T-cell (primary cell): ENCODE results near the gene CTAGE4. TPM values are rescaled to one million over a fixed set of nuclear protein-coding genes. Genes with fewer than 3 reads are reported as not detected.
"Not testable (repeated sequence)": the region's sequence is repeated elsewhere in the genome, so short reads cannot be mapped to it uniquely, and the experiment has no call there.

Experiments
- ATAC-seq, 4 experiments: fragments of 200-7000 bp in 3 of 4; fragments of 150-1000 bp in 1 of 4; cut with Tn5 transposase; replicated peaks in 1 of 4; 1 replicate in 3 of 4; 2 replicates in 1 of 4; pipeline ENCODE4 v1.10.0; 2021; ENCODE audit warnings: moderate library complexity in 3 of 4, mild to moderate bottlenecking in 2 of 4, moderate number of reproducible peaks in 1 of 4
- CTCF ChIA-PET, 2 donors: fragments of 300-600 bp; sonication (Branson Sonifier 250); formaldehyde crosslinking; loops; one replicate each; lab custom pipeline; 2022; ENCODE audit warnings: antibody characterized with exemption in 2 of 2; lab: Charles Lee
- POLR2A ChIA-PET, 2 donors: fragments of 300-600 bp; sonication (Branson Sonifier 250); formaldehyde crosslinking; loops; one replicate each; lab custom pipeline; 2022; ENCODE audit warnings: antibody characterized with exemption in 2 of 2; lab: Charles Lee
- DNase-seq, 35 experiments: peaks; one replicate each; pipeline versions ENCODE4 v3.0.0 to v3.0.0-alpha.2; 2013 to 2023
- H3K27ac ChIP-seq: one replicate; pipeline ENCODE4 v1.5.1; 2013; ENCODE audit warnings: low read length
- H3K27me3 ChIP-seq, 2 experiments: replicated peaks in 1 of 2; 1 replicate in 1 of 2; 2 replicates in 1 of 2; pipeline versions ENCODE4 v1.6.1 to v1.7.0; 2013; ENCODE audit warnings: low read length in 1 of 2, mixed read lengths in 1 of 2; ENCODE audit not compliant: control insufficient read depth in 2 of 2, insufficient read depth in 2 of 2; ENCODE audit errors: extremely low read depth in 1 of 2
- H3K36me3 ChIP-seq, 2 donors: 1 replicate in 1 of 2; 2 replicates in 1 of 2; pipeline versions ENCODE4 v1.6.1 to v1.7.0; 2013; ENCODE audit warnings: low read length in 1 of 2; ENCODE audit not compliant: control insufficient read depth in 2 of 2, insufficient read depth in 1 of 2; ENCODE audit errors: extremely low read depth in 1 of 2
- H3K4me1 ChIP-seq, 2 experiments: 1 replicate in 1 of 2; 2 replicates in 1 of 2; pipeline versions ENCODE4 v1.6.1 to v1.7.0; 2013; ENCODE audit warnings: low read length in 2 of 2, mixed read lengths in 1 of 2; ENCODE audit not compliant: insufficient read depth in 2 of 2, control insufficient read depth in 1 of 2; ENCODE audit errors: extremely low read depth in 1 of 2
- H3K4me3 ChIP-seq, 2 donors: 1 replicate in 1 of 2; 2 replicates in 1 of 2; pipeline versions ENCODE4 v1.5.1 to v1.7.0; 2013; ENCODE audit warnings: mild to moderate bottlenecking in 2 of 2, low read length in 1 of 2, moderate library complexity in 1 of 2; ENCODE audit not compliant: control insufficient read depth in 1 of 2; ENCODE audit errors: extremely low read depth in 1 of 2
- H3K9me3 ChIP-seq: 2 replicates; pipeline ENCODE4 v1.7.0; 2013
- H3K27ac Mint-ChIP-seq, 2 donors: one replicate each; pipeline ENCODE4 v1.8.0; 2020 to 2021; ENCODE audit warnings: mild to moderate bottlenecking in 2 of 2, mixed read lengths in 2 of 2
- H3K27me3 Mint-ChIP-seq, 2 donors: one replicate each; pipeline ENCODE4 v1.8.0; 2021 to 2022; ENCODE audit warnings: mixed read lengths in 2 of 2
- H3K36me3 Mint-ChIP-seq: one replicate; pipeline ENCODE4 v1.8.0; 2021; ENCODE audit warnings: mixed read lengths
- H3K4me1 Mint-ChIP-seq, 3 donors: one replicate each; pipeline ENCODE4 v1.8.0; 2020 to 2022; ENCODE audit warnings: mixed read lengths in 3 of 3, mild to moderate bottlenecking in 1 of 3
- H3K4me3 Mint-ChIP-seq, 3 donors: one replicate each; pipeline ENCODE4 v1.8.0; 2020 to 2022; ENCODE audit warnings: mild to moderate bottlenecking in 3 of 3, mixed read lengths in 3 of 3, moderate library complexity in 3 of 3
- H3K9me3 Mint-ChIP-seq, 3 donors: one replicate each; pipeline ENCODE4 v1.8.0; 2020 to 2022; ENCODE audit warnings: mixed read lengths in 3 of 3
- WGBS: methylation state at CpG from one replicate; pipeline ENCODE4 v1.1.5; 2013; ENCODE audit warnings: missing lambda C conversion rate; ENCODE audit not compliant: insufficient coverage; 5-methylcytosine and 5-hydroxymethylcytosine counted together
- total RNA-seq, 35 experiments: library from RNA in 6 of 35; stranded (reverse) in 6 of 35; fragments of 120-200 nt in 1 of 35; gene quantifications; one replicate each; pipeline versions ENCODE4 v1.2.1 to v1.2.4 and lab custom pipeline; 2013 to 2026

The CTAGE4 gene
- total RNA-seq, 5 donors from 2014 or later (not counting 1 experiment from before 2014, with no cell fraction given): 0.41 to 2.2 (median 1.0) TPM

DNA sequence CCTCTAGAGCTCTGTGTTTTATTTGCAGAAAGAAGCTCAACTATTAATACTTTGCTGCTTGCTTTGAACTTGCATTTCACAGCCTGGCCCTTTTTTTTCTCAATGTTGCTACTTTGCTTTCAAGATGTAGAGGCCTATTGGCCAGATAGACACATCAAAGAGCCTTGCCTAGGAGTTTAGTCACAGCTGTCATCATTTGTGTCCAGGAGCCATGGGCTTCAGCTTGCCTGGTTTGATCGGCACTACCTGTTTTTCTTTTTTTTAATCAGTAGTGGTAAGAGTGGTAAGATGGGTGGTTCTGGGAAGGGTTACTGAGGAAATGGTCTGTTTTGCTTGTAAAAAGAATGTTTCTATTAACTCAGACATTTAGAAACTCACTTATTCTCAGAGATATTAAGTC lies 18.7 kb downstream of the CTAGE4 start:
- H3K4me3 ChIP-seq, H3K27me3 ChIP-seq, POLR2A ChIA-PET, H3K27ac ChIP-seq, H3K27ac Mint-ChIP-seq, H3K4me3 Mint-ChIP-seq, H3K36me3 ChIP-seq, H3K9me3 ChIP-seq, H3K4me1 Mint-ChIP-seq, CTCF ChIA-PET, H3K9me3 Mint-ChIP-seq, H3K4me1 ChIP-seq, H3K27me3 Mint-ChIP-seq, H3K36me3 Mint-ChIP-seq, DNase-seq: not testable (repeated sequence)
- peak; percentile 61 to 77 (median 69) for ATAC-seq
- no CpG with 5 or more reads among the region's 1 CpG for WGBS

DNA sequence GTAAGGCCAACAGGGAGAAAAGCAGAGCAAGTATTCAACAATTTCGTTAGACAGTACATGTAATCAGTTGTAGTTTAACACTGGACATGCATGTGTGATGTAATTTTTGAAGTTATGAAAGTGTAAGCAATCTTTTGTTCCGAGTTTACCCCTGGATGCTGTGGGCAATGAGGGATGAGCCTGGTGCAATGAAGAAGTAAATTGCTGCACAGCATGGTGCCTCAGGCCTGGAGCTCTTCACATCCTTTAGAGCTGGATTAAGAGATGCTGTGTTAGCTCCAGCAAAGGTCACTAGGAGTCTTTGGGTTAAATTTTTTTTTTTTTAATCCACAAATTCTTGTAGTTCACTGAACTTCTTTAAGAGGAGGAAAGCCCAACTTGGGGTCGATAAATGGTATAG lies 19.8 kb downstream of the CTAGE4 start:
- H3K36me3 Mint-ChIP-seq, H3K36me3 ChIP-seq, H3K4me3 Mint-ChIP-seq, H3K27me3 Mint-ChIP-seq, H3K9me3 Mint-ChIP-seq, H3K27ac Mint-ChIP-seq, ATAC-seq, DNase-seq, H3K4me3 ChIP-seq, CTCF ChIA-PET, H3K4me1 Mint-ChIP-seq, H3K27me3 ChIP-seq, POLR2A ChIA-PET, H3K27ac ChIP-seq, H3K4me1 ChIP-seq, H3K9me3 ChIP-seq: not testable (repeated sequence)
- no CpG with 5 or more reads among the region's 3 CpGs for WGBS

DNA sequence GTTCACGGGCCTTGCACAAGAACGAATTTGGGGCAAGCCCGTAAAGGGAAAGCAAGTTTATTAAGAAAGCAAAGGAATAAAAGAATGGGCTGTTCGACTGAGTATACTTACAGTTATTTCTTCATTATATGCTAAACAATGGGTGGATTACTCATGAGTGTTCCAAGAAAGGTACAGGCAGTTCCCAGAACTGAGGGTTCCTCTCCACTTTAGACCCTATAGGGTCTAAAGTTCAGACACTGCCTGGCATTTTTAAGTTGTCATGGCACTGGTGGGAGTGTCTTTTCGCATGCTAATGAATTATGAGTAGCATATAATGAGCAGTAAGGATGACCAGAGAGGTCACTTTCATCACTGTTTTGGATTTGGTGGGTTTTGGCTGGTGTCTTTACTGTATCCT lies 22.0 kb downstream of the CTAGE4 start:
- H3K4me3 ChIP-seq, H3K36me3 Mint-ChIP-seq, H3K27ac Mint-ChIP-seq, H3K4me3 Mint-ChIP-seq, H3K36me3 ChIP-seq, CTCF ChIA-PET, H3K27me3 ChIP-seq, DNase-seq, H3K9me3 ChIP-seq, H3K27ac ChIP-seq, H3K4me1 Mint-ChIP-seq, POLR2A ChIA-PET, H3K27me3 Mint-ChIP-seq, H3K4me1 ChIP-seq, ATAC-seq, H3K9me3 Mint-ChIP-seq: not testable (repeated sequence)
- WGBS: no CpG with 5 or more reads among the region's 5 CpGs

DNA sequence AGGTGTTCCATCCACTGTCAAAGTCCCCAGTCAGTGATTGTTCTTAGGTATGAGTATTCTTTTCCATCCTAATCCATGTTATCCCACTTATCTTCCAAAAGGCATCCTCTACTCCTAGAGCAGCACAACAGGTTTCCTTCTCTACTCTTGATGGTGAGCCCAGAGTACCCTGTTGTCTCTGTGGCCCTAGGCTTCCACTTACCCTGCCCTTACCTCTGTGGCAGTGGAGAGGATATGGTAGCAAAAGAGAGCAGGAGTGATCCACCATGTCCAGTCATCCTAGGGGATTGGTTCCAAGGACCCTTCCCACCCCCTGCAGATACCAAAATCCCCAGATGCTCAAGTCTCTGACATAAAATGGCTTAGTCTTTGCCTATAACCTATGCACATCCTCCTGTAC lies 33.9 kb downstream of the CTAGE4 start:
- H3K27me3 Mint-ChIP-seq, H3K27ac ChIP-seq: not testable (repeated sequence)

DNA sequence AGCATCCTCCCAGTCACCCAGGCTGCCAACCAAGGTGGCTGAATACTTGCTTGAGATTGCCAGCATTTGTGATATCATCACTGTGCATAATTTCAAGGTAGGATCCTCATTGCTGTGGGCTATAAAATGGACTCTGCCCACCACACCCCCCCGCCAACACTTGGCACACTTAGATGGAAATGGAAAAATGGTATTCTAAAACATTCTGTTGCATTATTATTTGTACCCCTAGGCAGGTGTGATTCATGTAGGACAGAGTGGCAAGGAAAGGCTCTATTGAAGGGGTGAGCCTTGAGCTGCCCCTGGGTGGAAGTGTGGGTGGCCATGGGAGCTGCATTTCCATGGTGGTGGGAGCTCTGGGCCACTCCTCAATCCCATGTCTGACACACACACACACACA lies 35.3 kb downstream of the CTAGE4 start:
- H3K27ac Mint-ChIP-seq, H3K27me3 Mint-ChIP-seq, ATAC-seq: not testable (repeated sequence)

More for the DNA sequence above, 33.9 kb downstream of the CTAGE4 start:
- POLR2A ChIA-PET, H3K27ac Mint-ChIP-seq, H3K4me1 ChIP-seq, H3K36me3 ChIP-seq, H3K4me1 Mint-ChIP-seq, H3K36me3 Mint-ChIP-seq, H3K27me3 ChIP-seq, CTCF ChIA-PET, H3K9me3 ChIP-seq, DNase-seq, H3K4me3 ChIP-seq, H3K9me3 Mint-ChIP-seq, H3K4me3 Mint-ChIP-seq: not testable (repeated sequence)
- ATAC-seq: peak in 1 of 4 experiments; percentile 31

DNA sequence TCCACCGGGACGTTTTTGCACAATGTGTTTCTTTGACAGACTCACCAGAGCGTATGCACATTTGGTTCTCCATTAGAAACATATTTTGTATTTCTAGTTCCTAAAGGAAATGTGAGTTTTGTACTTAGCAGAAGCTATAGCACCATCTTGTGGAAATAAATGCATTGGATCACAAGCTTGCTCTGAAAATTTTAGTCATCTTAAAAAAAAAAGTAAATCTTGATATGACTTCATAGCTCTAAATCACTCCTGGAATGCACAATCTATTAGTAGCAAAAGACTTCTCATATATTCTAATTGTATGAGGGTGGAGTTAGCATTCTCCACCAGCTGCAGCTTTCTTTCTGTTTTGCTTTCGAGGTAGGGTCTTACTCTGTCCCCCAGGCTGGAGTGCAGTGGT lies 35.9 kb downstream of the CTAGE4 start:
- POLR2A ChIA-PET, H3K9me3 Mint-ChIP-seq, H3K27me3 ChIP-seq, H3K4me1 ChIP-seq, H3K27ac ChIP-seq, CTCF ChIA-PET, H3K4me3 ChIP-seq, H3K27ac Mint-ChIP-seq, H3K9me3 ChIP-seq, H3K4me3 Mint-ChIP-seq, H3K4me1 Mint-ChIP-seq, H3K36me3 Mint-ChIP-seq, H3K36me3 ChIP-seq, DNase-seq, H3K27me3 Mint-ChIP-seq: not testable (repeated sequence)
- WGBS: no CpG with 5 or more reads among the region's 4 CpGs
- ATAC-seq: peak in 3 of 4 experiments; percentile 26 to 53 (median 36)

More for the DNA sequence above, 35.3 kb downstream of the CTAGE4 start:
- H3K27ac ChIP-seq, H3K9me3 Mint-ChIP-seq, H3K4me3 ChIP-seq, POLR2A ChIA-PET, H3K9me3 ChIP-seq, CTCF ChIA-PET, H3K36me3 Mint-ChIP-seq, H3K36me3 ChIP-seq, DNase-seq, H3K4me1 Mint-ChIP-seq, H3K4me1 ChIP-seq, H3K27me3 ChIP-seq, H3K4me3 Mint-ChIP-seq: not testable (repeated sequence)
- no CpG with 5 or more reads among the region's 1 CpG for WGBS

DNA sequence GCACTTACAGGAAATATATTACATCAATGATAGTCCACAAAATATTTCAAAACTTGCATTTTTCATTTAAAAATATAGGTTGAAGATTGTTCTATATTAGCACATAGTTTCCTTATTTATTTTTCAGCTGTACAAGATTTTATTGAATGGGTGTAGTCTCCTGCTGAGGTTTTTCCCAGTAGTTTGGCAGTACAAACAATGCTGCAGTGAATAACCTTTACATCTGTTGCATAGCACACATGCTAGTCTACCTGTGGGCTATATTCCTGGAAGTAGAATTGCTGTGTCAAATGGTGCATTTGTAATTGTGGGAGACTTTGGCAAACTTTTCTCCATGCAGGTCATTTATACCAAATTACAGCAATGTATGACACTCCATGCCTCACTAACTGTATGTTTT lies 37.3 kb downstream of the CTAGE4 start:
- H3K27me3 ChIP-seq, CTCF ChIA-PET, H3K4me1 Mint-ChIP-seq, H3K4me3 ChIP-seq, ATAC-seq, H3K27ac Mint-ChIP-seq, H3K36me3 Mint-ChIP-seq, POLR2A ChIA-PET, H3K4me3 Mint-ChIP-seq, H3K9me3 Mint-ChIP-seq, DNase-seq, H3K36me3 ChIP-seq, H3K4me1 ChIP-seq, H3K27ac ChIP-seq, H3K9me3 ChIP-seq, H3K27me3 Mint-ChIP-seq: not testable (repeated sequence)
